Measurements from ENCODE around the gene RAD51B.

RAD51B gene

GRCh38 chr14:68463705-68464374 is 644.3 kb downstream of the RAD51B start:
- DNase-seq (ENCODE audit: low spot score), result no peak

- no peak for DNase-seq (ENCODE audit: low spot score)
Observed at GRCh38 chr14:68464711-68465110, 645.1 kb downstream of the RAD51B start.

- no peak for DNase-seq (ENCODE audit: low spot score)
Observed at GRCh38 chr14:68466491-68466977, 647.0 kb downstream of the RAD51B start.

GRCh38 chr14:68467425-68467824 is 647.8 kb downstream of the RAD51B start:
- no peak for DNase-seq (ENCODE audit: low spot score)

GRCh38 chr14:68468437-68469207 is 649.0 kb downstream of the RAD51B start:
- no peak for DNase-seq (ENCODE audit: low spot score)

GRCh38 chr14:68469208-68469713 is 649.7 kb downstream of the RAD51B start:
- no peak for DNase-seq (ENCODE audit: low spot score)

- DNase-seq (ENCODE audit: low spot score), result no peak
Observed at GRCh38 chr14:68470361-68470760, 650.8 kb downstream of the RAD51B start.

- DNase-seq (ENCODE audit: low spot score), result no peak
Observed at GRCh38 chr14:68471029-68471963, 651.7 kb downstream of the RAD51B start.

GRCh38 chr14:68471964-68472508 is 652.5 kb downstream of the RAD51B start:
- DNase-seq (ENCODE audit: low spot score), result no peak

- no peak for DNase-seq (ENCODE audit: low spot score)
Observed at GRCh38 chr14:68473069-68473468, 653.5 kb downstream of the RAD51B start.

- no peak for DNase-seq (ENCODE audit: low spot score)
Observed at GRCh38 chr14:68473794-68474193, 654.2 kb downstream of the RAD51B start.

GRCh38 chr14:68474741-68475140 is 655.2 kb downstream of the RAD51B start:
- no peak for DNase-seq (ENCODE audit: low spot score)

GRCh38 chr14:68475802-68476201 is 656.2 kb downstream of the RAD51B start:
- no peak for DNase-seq (ENCODE audit: low spot score)

GRCh38 chr14:68476212-68477109 is 656.9 kb downstream of the RAD51B start:
- no peak for DNase-seq (ENCODE audit: low spot score)

GRCh38 chr14:68477110-68477455 is 657.5 kb downstream of the RAD51B start:
- no peak for DNase-seq (ENCODE audit: low spot score)

GRCh38 chr14:68477461-68478085 is 658.0 kb downstream of the RAD51B start:
- DNase-seq (ENCODE audit: low spot score), result no peak

- DNase-seq (ENCODE audit: low spot score), result no peak
Observed at GRCh38 chr14:68479247-68479646, 659.7 kb downstream of the RAD51B start.

- DNase-seq (ENCODE audit: low spot score), result no peak
Observed at GRCh38 chr14:68482018-68482417, 662.4 kb downstream of the RAD51B start.

- DNase-seq (ENCODE audit: low spot score), result no peak
Observed at GRCh38 chr14:68482772-68483395, 663.3 kb downstream of the RAD51B start.
